Liver (tissue), 3 donors: ENCODE data around the gene FBXL15.

Source experiments
- EGR1 ChIP-seq, 2 donors: IDR thresholded peaks; 2 replicates each; pipeline ENCODE4 v1.6.1; 2016 to 2018; ENCODE audit warnings: antibody characterized with exemption in 2 of 2, low read depth in 2 of 2
- FOXA2 ChIP-seq: IDR thresholded peaks from 2 replicates; pipeline ENCODE4 v1.6.1; 2016; ENCODE audit warnings: antibody characterized with exemption
- HNF4G ChIP-seq: IDR thresholded peaks from 2 replicates; pipeline ENCODE4 v1.6.1; 2016; ENCODE audit warnings: antibody characterized with exemption
- JUND ChIP-seq, 2 donors: IDR thresholded peaks; 2 replicates each; pipeline ENCODE4 v1.6.1; 2016; ENCODE audit warnings: antibody characterized with exemption in 2 of 2
- RAD21 ChIP-seq, 2 donors: IDR thresholded peaks; 2 replicates each; pipeline ENCODE4 v1.6.1; 2016; ENCODE audit warnings: antibody characterized with exemption in 2 of 2, mild to moderate bottlenecking in 2 of 2
- RXRA ChIP-seq, 2 donors: IDR thresholded peaks; 2 replicates each; pipeline ENCODE4 v1.6.1; 2017 to 2018; ENCODE audit warnings: antibody characterized with exemption in 2 of 2, mild to moderate bottlenecking in 1 of 2
- TAF1 ChIP-seq: conservative IDR thresholded peaks from 2 replicates; pipeline ENCODE4 v1.6.1; 2016; ENCODE audit warnings: antibody characterized with exemption, mild to moderate bottlenecking
- YY1 ChIP-seq: IDR thresholded peaks from 2 replicates; pipeline ENCODE4 v1.6.1; 2016; ENCODE audit warnings: antibody characterized with exemption, mild to moderate bottlenecking
- TF ChIP-seq, protein P1 (sequence below): fragments of 150-350 bp; IDR thresholded peaks from 2 replicates; pipeline ENCODE4 v1.5.1; 2017; ENCODE audit warnings: improper control_type of control experiment, low read depth, low read length; ENCODE audit not compliant: missing input control
- TF ChIP-seq, protein P2 (sequence below): IDR thresholded peaks from 2 replicates; pipeline ENCODE4 v1.6.1; 2016; ENCODE audit warnings: antibody characterized with exemption, mild to moderate bottlenecking
- TF ChIP-seq, protein P3 (sequence below): IDR thresholded peaks from 2 replicates; pipeline ENCODE4 v1.6.1; 2016; ENCODE audit warnings: antibody characterized with exemption
- TF ChIP-seq, protein P4 (sequence below): IDR thresholded peaks from 2 replicates; pipeline ENCODE4 v1.6.1; 2016; ENCODE audit warnings: antibody characterized with exemption
- donor health status: healthy.
- donor health status: healthy.

DNA sequence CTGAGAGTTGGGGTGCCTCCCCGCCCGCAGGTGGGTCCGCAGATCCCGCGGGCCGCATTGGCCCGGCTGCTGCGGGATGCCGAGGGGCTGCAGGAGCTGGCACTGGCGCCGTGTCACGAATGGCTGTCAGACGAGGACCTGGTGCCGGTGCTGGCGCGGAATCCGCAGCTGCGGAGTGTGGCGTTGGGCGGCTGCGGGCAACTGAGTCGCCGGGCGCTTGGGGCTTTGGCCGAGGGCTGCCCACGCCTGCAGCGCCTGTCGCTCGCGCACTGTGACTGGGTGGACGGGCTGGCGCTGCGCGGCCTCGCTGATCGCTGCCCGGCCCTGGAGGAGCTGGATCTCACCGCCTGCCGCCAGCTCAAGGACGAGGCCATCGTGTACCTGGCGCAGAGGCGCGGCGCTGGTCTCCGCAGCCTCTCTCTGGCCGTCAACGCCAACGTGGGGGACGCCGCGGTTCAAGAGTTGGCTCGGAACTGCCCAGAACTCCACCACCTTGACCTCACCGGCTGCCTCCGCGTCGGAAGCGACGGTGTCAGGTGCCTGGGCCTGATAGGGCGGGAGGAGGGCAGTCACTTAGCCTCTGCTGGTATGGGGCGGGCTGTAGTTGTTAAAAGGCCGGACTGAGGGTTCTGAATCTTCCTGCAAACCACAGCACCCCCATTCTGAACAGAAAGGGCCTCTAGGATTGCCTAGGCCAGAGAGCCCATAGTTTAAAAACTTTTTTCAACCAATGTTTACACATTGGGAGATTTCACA is 1.3 kb downstream of the FBXL15 start:
- TF ChIP-seq, protein P1, sequence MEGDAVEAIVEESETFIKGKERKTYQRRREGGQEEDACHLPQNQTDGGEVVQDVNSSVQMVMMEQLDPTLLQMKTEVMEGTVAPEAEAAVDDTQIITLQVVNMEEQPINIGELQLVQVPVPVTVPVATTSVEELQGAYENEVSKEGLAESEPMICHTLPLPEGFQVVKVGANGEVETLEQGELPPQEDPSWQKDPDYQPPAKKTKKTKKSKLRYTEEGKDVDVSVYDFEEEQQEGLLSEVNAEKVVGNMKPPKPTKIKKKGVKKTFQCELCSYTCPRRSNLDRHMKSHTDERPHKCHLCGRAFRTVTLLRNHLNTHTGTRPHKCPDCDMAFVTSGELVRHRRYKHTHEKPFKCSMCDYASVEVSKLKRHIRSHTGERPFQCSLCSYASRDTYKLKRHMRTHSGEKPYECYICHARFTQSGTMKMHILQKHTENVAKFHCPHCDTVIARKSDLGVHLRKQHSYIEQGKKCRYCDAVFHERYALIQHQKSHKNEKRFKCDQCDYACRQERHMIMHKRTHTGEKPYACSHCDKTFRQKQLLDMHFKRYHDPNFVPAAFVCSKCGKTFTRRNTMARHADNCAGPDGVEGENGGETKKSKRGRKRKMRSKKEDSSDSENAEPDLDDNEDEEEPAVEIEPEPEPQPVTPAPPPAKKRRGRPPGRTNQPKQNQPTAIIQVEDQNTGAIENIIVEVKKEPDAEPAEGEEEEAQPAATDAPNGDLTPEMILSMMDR = no peak
- TF ChIP-seq TAF1 (no peak), YY1 (no peak), RXRA (IDR thresholded peaks at IDR 0.05) (no peak), HNF4G (no peak), RAD21 (IDR thresholded peaks at IDR 0.05) (no peak), EGR1 (IDR thresholded peaks at IDR 0.05; ENCODE audit: low read depth in 2 of 2) (no peak), JUND (IDR thresholded peaks at IDR 0.05) (no peak), FOXA2 (no peak)
- TF ChIP-seq, protein P2, sequence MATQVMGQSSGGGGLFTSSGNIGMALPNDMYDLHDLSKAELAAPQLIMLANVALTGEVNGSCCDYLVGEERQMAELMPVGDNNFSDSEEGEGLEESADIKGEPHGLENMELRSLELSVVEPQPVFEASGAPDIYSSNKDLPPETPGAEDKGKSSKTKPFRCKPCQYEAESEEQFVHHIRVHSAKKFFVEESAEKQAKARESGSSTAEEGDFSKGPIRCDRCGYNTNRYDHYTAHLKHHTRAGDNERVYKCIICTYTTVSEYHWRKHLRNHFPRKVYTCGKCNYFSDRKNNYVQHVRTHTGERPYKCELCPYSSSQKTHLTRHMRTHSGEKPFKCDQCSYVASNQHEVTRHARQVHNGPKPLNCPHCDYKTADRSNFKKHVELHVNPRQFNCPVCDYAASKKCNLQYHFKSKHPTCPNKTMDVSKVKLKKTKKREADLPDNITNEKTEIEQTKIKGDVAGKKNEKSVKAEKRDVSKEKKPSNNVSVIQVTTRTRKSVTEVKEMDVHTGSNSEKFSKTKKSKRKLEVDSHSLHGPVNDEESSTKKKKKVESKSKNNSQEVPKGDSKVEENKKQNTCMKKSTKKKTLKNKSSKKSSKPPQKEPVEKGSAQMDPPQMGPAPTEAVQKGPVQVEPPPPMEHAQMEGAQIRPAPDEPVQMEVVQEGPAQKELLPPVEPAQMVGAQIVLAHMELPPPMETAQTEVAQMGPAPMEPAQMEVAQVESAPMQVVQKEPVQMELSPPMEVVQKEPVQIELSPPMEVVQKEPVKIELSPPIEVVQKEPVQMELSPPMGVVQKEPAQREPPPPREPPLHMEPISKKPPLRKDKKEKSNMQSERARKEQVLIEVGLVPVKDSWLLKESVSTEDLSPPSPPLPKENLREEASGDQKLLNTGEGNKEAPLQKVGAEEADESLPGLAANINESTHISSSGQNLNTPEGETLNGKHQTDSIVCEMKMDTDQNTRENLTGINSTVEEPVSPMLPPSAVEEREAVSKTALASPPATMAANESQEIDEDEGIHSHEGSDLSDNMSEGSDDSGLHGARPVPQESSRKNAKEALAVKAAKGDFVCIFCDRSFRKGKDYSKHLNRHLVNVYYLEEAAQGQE = no peak
- TF ChIP-seq, protein P3, sequence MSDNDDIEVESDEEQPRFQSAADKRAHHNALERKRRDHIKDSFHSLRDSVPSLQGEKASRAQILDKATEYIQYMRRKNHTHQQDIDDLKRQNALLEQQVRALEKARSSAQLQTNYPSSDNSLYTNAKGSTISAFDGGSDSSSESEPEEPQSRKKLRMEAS = no peak
- TF ChIP-seq, protein P4, sequence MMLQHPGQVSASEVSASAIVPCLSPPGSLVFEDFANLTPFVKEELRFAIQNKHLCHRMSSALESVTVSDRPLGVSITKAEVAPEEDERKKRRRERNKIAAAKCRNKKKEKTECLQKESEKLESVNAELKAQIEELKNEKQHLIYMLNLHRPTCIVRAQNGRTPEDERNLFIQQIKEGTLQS = no peak
